Mesenchymal stem cell (in vitro differentiated cells and primary cell): Measurements from ENCODE around the gene MVD.

Experiments used
- DNase-seq: peaks from one replicate; pipeline ENCODE4 v3.0.0-alpha.2; 2013
- H2AFZ ChIP-seq: one replicate; pipeline ENCODE4 v1.6.1; 2013; ENCODE audit warnings: low read depth, mild to moderate bottlenecking, control low read depth, inconsistent platforms, low read length, moderate library complexity
- H2AK5ac ChIP-seq: 2 replicates; pipeline ENCODE4 v1.6.1; 2013; ENCODE audit warnings: low read length, moderate library complexity, mild to moderate bottlenecking, inconsistent platforms; ENCODE audit not compliant: severe bottlenecking
- H2BK120ac ChIP-seq: one replicate; pipeline ENCODE4 v1.6.1; 2013; ENCODE audit warnings: low read depth, mild to moderate bottlenecking, inconsistent platforms, low read length, moderate library complexity
- H2BK12ac ChIP-seq, 2 experiments: one replicate each; pipeline ENCODE4 v1.6.1; 2013; ENCODE audit warnings: inconsistent platforms in 2 of 2, low read length in 2 of 2, mild to moderate bottlenecking in 2 of 2, moderate library complexity in 2 of 2, control low read depth in 1 of 2
- H2BK15ac ChIP-seq: one replicate; pipeline ENCODE4 v1.6.1; 2013; ENCODE audit warnings: mild to moderate bottlenecking, low read depth, inconsistent platforms; ENCODE audit not compliant: poor library complexity, severe bottlenecking
- H2BK5ac ChIP-seq: 2 replicates; pipeline ENCODE4 v1.6.1; 2013; ENCODE audit warnings: low read depth, mild to moderate bottlenecking, low read length, control low read depth, inconsistent platforms; ENCODE audit not compliant: poor library complexity, severe bottlenecking
- H3K14ac ChIP-seq, 2 experiments: one replicate each; pipeline ENCODE4 v1.6.1; 2013; ENCODE audit warnings: inconsistent platforms in 2 of 2, low read length in 2 of 2, control low read depth in 1 of 2, mild to moderate bottlenecking in 1 of 2, moderate library complexity in 1 of 2
- H3K18ac ChIP-seq, 2 experiments: one replicate each; pipeline ENCODE4 v1.6.1; 2013; ENCODE audit warnings: inconsistent platforms in 2 of 2, low read length in 2 of 2, control low read depth in 1 of 2, low read depth in 1 of 2, mild to moderate bottlenecking in 1 of 2
- H3K23ac ChIP-seq, 2 experiments: one replicate each; pipeline ENCODE4 v1.6.1; 2013; ENCODE audit warnings: inconsistent platforms in 2 of 2, low read length in 2 of 2, mild to moderate bottlenecking in 2 of 2, moderate library complexity in 2 of 2, control low read depth in 1 of 2
- H3K27ac ChIP-seq: 2 replicates; pipeline ENCODE4 v1.5.1; 2013; ENCODE audit warnings: mild to moderate bottlenecking, moderate library complexity, low read length, control low read depth, inconsistent platforms; ENCODE audit not compliant: poor library complexity, severe bottlenecking
- H3K27me3 ChIP-seq, 2 experiments: 2 replicates each; pipeline versions ENCODE4 v1.6.1 to v1.7.0; 2013; ENCODE audit warnings: low read length in 2 of 2, mild to moderate bottlenecking in 2 of 2, moderate library complexity in 2 of 2, control low read depth in 1 of 2, inconsistent platforms in 1 of 2; ENCODE audit not compliant: control insufficient read depth in 1 of 2, insufficient read depth in 1 of 2
- H3K36me3 ChIP-seq, 2 experiments: 2 replicates each; pipeline versions ENCODE4 v1.6.1 to v1.7.0; 2013; ENCODE audit warnings: low read length in 2 of 2, control low read depth in 1 of 2, inconsistent platforms in 1 of 2, low read depth in 1 of 2, mild to moderate bottlenecking in 1 of 2; ENCODE audit not compliant: insufficient read depth in 2 of 2, control insufficient read depth in 1 of 2
- H3K4ac ChIP-seq, 2 experiments: one replicate each; pipeline ENCODE4 v1.6.1; 2013; ENCODE audit warnings: inconsistent platforms in 2 of 2, low read length in 2 of 2, mild to moderate bottlenecking in 2 of 2, moderate library complexity in 2 of 2, control low read depth in 1 of 2, low read depth in 1 of 2
- H3K4me1 ChIP-seq: 2 replicates; pipeline ENCODE4 v1.6.1; 2013; ENCODE audit warnings: low read depth, low read length, control low read depth; ENCODE audit not compliant: control insufficient read depth, insufficient read depth
- H3K4me2 ChIP-seq: 2 replicates; pipeline ENCODE4 v1.6.1; 2013; ENCODE audit warnings: low read length, mild to moderate bottlenecking, inconsistent platforms; ENCODE audit not compliant: poor library complexity, severe bottlenecking
- H3K4me3 ChIP-seq, 2 experiments: 2 replicates each; pipeline versions ENCODE4 v1.5.1 to v1.7.0; 2013; ENCODE audit warnings: low read length in 2 of 2, mild to moderate bottlenecking in 2 of 2, control low read depth in 1 of 2, low read depth in 1 of 2; ENCODE audit not compliant: insufficient read depth in 1 of 2
- H3K79me1 ChIP-seq: replicated peaks from 2 replicates; pipeline ENCODE4 v1.6.1; 2013; ENCODE audit warnings: mild to moderate bottlenecking, control low read depth, low read length, inconsistent platforms; ENCODE audit not compliant: poor library complexity, severe bottlenecking
- H3K9ac ChIP-seq: 2 replicates; pipeline ENCODE4 v1.7.0; 2013; ENCODE audit warnings: mild to moderate bottlenecking, low read length, moderate library complexity
- H3K9me3 ChIP-seq: 2 replicates; pipeline ENCODE4 v1.7.0; 2013; ENCODE audit warnings: mild to moderate bottlenecking, low read length; ENCODE audit not compliant: control insufficient read depth
- H4K8ac ChIP-seq: one replicate; pipeline ENCODE4 v1.6.1; 2013; ENCODE audit warnings: inconsistent platforms, mild to moderate bottlenecking, low read length, moderate library complexity
- H4K91ac ChIP-seq: one replicate; pipeline ENCODE4 v1.6.1; 2013; ENCODE audit warnings: mild to moderate bottlenecking, low read length, inconsistent platforms
- WGBS: methylation state at CpG from one replicate; pipeline ENCODE4 v1.1.7; 2013; ENCODE audit warnings: mixed read lengths; 5-methylcytosine and 5-hydroxymethylcytosine counted together

Gene MVD

DNA sequence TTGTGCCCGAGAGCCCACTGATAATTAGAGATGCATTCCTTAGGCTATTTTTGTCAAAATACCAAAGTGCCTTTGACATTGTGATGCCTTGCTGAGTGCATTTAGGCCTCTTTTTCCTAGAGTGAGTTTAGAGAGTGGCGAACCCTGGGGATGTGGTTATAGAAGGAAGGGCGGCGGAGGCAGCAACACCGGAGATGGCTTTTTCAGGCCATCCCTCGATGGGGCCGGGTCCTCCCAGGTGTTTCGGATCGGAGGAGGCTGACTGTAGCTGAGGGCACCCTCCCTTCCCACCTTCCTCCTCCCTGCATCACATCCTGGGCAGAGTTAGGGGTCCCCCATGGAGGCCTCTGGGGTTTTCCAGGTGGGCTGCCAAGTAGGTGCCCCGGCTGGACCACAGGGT is 30.0 kb upstream of the MVD start:
- 87% methylated on average over 10 of the region's 10 CpGs for WGBS

GRCh38 chr16:88691924-88692560 is 29.2 kb upstream of the MVD start:
- Histone ChIP-seq H3K4ac (no peak overlapping the region), H2BK12ac (no peak overlapping the region), H3K4me3 (no peak overlapping the region), H3K27ac (no peak overlapping the region), H3K23ac (no peak overlapping the region), H2AFZ (no peak overlapping the region), H4K91ac (no peak overlapping the region), H3K4me2 (no peak overlapping the region), H2BK120ac (no peak overlapping the region), H3K9me3 (no peaks in the 10 kb centered on the region), H3K4me1 (peaks cover 6% of the 10 kb centered on the region), H3K9ac (no peak overlapping the region), H3K79me1 (no peaks in the 10 kb centered on the region), H3K18ac (no peak overlapping the region), H3K36me3 (peaks cover 0 to 15% of the 10 kb centered on the region in 2 experiments), H2AK5ac (no peak overlapping the region), H3K14ac (no peak overlapping the region), H4K8ac (no peak overlapping the region), H3K27me3 (peaks cover 38 to 51% of the 10 kb centered on the region in 2 experiments), H2BK5ac (no peak overlapping the region), H2BK15ac (no peak overlapping the region)
- no peak for DNase-seq
- WGBS: 90% methylated on average over 26 of the region's 26 CpGs

More for the DNA sequence above, 30.0 kb upstream of the MVD start:
- Histone ChIP-seq H3K4ac (no peak overlapping the region), H2BK120ac (no peak overlapping the region), H2BK12ac (no peak overlapping the region), H3K9ac (no peak overlapping the region), H3K4me2 (no peak overlapping the region), H2BK5ac (no peak overlapping the region), H3K23ac (no peak overlapping the region), H3K4me3 (no peak overlapping the region), H3K79me1 (no peaks in the 10 kb centered on the region), H3K14ac (no peak overlapping the region), H3K27me3 (peaks cover 30 to 49% of the 10 kb centered on the region in 2 experiments), H3K36me3 (peaks cover 5 to 24% of the 10 kb centered on the region in 2 experiments), H2BK15ac (no peak overlapping the region), H3K9me3 (no peaks in the 10 kb centered on the region), H4K91ac (no peak overlapping the region), H3K18ac (no peak overlapping the region), H4K8ac (no peak overlapping the region), H2AK5ac (no peak overlapping the region), H3K4me1 (peaks cover 3% of the 10 kb centered on the region), H2AFZ (no peak overlapping the region), H3K27ac (no peak overlapping the region)
- no peak for DNase-seq

GRCh38 chr16:88691129-88691813 is 28.4 kb upstream of the MVD start:
- no peak overlapping the region for H2AK5ac ChIP-seq
- no peak overlapping the region for H3K4ac ChIP-seq

DNA sequence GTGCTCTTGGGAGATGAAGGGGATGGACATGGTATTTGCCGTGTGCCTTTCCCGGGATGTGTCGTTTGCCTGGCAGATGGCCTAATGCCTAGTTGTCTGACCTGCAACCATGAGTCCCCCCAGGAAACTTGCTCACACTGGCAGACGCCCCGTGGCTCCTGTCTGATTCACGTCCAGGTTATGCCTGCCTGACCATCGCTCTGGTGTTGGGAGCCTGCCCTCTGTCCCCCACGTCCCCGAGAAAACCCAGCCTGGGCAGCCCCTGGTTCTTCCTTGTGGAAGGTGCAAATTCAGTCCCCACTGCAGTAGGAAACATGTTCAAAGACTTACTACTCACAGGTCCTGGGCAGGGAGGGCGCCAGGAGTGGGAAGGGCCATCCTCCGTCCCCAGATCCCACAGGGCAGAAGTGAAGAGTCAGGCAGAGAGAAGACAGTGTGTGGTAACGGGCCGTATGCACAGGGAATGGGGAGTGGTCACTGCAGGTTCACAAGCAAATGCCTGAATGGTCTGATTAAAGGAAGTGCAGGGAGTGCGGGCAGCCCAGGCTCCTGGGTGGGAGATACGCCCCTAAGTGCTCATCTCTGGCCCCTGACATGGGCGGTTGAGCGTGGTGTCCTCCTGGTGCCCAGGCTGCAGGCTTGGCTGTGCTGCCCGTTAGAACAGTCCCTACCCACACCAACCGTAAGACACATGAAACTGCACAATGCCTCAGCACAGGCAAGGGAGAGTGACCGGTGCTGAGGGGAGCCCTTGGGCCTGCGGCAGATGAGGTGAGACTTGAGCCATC is 27.6 kb upstream of the MVD start:
- Histone ChIP-seq H2AFZ (no peak overlapping the region), H3K79me1 (no peaks in the 10 kb centered on the region), H3K4me2 (no peak overlapping the region), H3K27ac (no peak overlapping the region), H2BK12ac (no peak overlapping the region), H3K4ac (no peak overlapping the region), H4K91ac (peak overlapping the region; percentile 12), H4K8ac (no peak overlapping the region), H3K14ac (no peak overlapping the region), H3K4me1 (peaks cover 20% of the 10 kb centered on the region), H3K4me3 (no peak overlapping the region), H3K23ac (no peak overlapping the region), H2BK15ac (no peak overlapping the region), H2AK5ac (no peak overlapping the region), H3K27me3 (peaks cover 49 to 58% of the 10 kb centered on the region in 2 experiments), H2BK5ac (no peak overlapping the region), H3K18ac (no peak overlapping the region), H3K9me3 (no peaks in the 10 kb centered on the region), H2BK120ac (no peak overlapping the region), H3K36me3 (peaks cover 0 to 3% of the 10 kb centered on the region in 2 experiments), H3K9ac (no peak overlapping the region)
- DNase-seq: no peak
- 79% methylated on average over 21 of the region's 21 CpGs for WGBS

More at GRCh38 chr16:88691129-88691813, 28.4 kb upstream of the MVD start:
- no peak overlapping the region for H2BK5ac ChIP-seq
- no peak overlapping the region for H3K14ac ChIP-seq
- no peak overlapping the region for H3K18ac ChIP-seq
- no peak overlapping the region for H3K4me3 ChIP-seq
- no peak overlapping the region for H3K4me2 ChIP-seq
- no peak overlapping the region for H2BK12ac ChIP-seq
- no peaks in the 10 kb centered on the region for H3K79me1 ChIP-seq
- H4K91ac ChIP-seq: peak overlapping the region; percentile 12
- peaks cover 13% of the 10 kb centered on the region for H3K4me1 ChIP-seq
- WGBS: 84% methylated on average over 33 of the region's 33 CpGs
- peaks cover 0 to 9% of the 10 kb centered on the region in 2 experiments for H3K36me3 ChIP-seq
- no peaks in the 10 kb centered on the region for H3K9me3 ChIP-seq
- no peak overlapping the region for H2AFZ ChIP-seq
- no peak overlapping the region for H4K8ac ChIP-seq
- H3K27ac ChIP-seq: no peak overlapping the region
- no peak overlapping the region for H2BK15ac ChIP-seq
- H3K27me3 ChIP-seq: peaks cover 43 to 51% of the 10 kb centered on the region in 2 experiments
- H2BK120ac ChIP-seq: no peak overlapping the region
- no peak for DNase-seq
- no peak overlapping the region for H3K9ac ChIP-seq
- no peak overlapping the region for H3K23ac ChIP-seq
